WI38 (cell line): ENCODE data around the gene SRGAP3.

Experiments used
- H3K4me3 ChIP-seq: 2 replicates; pipeline ENCODE4 v1.5.1; 2011; ENCODE audit warnings: low read depth, mild to moderate bottlenecking, control low read depth, low read length
- TF ChIP-seq, protein P1 (sequence below): IDR thresholded peaks from 2 replicates; pipeline ENCODE4 v1.5.1; 2012; ENCODE audit warnings: low read depth, mild to moderate bottlenecking, control low read depth, low read length

The SRGAP3 gene

DNA sequence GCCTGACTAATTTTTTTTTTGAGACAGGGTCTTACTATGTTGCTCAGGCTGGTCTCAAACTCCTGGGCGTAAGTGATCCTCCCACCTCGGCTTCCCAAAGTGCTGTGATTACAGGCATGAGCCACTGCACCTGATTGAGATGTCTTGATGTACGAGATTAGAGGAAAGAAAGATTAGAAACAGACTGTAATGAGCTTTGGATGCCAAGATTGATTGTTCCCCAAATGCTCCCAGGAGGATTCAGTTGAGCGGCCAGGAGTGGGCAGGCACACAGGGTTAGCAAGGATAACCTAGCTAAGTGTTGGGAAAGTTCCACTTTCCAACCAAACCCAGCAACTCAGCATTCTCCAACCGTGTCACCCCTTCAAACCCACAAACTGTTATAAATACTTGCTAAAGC is 63.7 kb downstream of the SRGAP3 start:
- H3K4me3 ChIP-seq: no peak overlapping the region
- TF ChIP-seq, protein P1, sequence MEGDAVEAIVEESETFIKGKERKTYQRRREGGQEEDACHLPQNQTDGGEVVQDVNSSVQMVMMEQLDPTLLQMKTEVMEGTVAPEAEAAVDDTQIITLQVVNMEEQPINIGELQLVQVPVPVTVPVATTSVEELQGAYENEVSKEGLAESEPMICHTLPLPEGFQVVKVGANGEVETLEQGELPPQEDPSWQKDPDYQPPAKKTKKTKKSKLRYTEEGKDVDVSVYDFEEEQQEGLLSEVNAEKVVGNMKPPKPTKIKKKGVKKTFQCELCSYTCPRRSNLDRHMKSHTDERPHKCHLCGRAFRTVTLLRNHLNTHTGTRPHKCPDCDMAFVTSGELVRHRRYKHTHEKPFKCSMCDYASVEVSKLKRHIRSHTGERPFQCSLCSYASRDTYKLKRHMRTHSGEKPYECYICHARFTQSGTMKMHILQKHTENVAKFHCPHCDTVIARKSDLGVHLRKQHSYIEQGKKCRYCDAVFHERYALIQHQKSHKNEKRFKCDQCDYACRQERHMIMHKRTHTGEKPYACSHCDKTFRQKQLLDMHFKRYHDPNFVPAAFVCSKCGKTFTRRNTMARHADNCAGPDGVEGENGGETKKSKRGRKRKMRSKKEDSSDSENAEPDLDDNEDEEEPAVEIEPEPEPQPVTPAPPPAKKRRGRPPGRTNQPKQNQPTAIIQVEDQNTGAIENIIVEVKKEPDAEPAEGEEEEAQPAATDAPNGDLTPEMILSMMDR: no peak

DNA sequence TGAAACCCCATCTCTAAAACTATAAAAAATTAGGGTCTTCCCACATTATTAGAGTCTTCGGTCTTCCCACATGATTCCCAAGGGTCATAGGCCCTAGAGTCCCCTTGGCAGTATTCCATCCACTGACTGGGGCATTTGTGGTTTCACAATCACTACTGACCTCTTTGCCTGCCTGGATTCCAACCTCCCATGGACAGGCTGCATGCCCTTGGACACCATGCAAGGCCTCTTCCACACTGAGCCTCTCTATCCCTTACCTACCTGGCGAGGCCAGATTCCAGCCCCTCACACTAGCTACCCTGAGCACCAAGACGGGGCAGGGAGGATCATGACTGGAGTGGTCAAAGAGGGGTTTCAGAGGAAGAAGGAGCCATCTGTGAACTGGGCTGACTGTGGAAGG is 64.4 kb downstream of the SRGAP3 start:
- no peak overlapping the region for H3K4me3 ChIP-seq
- TF ChIP-seq, protein P1: no peak

DNA sequence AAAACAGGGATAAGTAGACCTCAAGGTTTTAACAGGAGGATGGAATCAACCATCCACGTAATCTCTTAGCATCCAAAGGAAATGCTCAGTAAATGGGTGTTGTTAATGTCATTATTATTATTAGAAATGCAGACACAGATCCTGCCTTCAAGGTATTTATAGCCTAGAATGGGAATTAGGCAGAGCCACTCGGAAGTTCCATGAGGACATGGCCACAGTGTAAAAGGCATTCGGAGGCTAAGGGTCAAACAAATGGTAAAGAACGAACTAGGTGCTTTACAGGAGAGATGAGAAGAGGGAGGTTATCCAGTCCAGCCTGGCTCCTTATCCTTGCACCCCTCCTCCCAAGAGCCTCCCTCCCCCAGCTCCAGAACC is 65.0 kb downstream of the SRGAP3 start:
- no peak overlapping the region for H3K4me3 ChIP-seq

DNA sequence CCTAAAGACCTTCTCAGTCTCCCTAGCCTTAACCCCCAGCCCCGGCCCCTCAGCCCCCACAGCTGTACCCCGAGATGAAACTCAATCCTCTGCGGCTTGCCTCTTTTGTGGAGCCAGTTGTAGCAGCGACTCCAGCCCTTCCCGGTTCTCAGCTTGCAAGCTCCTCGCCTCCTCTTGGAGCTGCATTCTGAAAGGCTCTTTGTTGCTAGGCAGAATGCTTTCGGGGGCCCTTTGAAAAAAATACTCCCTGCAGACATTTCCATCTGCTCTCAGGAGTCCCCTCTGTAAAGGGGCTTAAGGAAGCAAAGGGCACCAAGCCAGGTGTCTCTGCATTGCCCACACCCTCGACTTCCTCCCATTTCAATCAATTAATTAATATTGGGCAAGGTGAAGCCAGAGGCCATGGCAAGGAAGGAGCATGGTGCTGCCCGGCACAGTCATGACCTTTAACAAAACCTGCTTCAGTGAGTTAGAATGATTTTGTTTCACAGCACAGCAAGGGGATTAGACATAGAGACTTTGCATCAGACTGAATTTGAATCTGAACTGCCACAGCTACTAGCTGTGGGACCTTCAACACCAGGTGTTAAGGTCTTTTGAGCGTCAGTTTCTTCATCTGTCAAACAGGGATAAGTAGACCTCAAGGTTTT is 65.5 kb downstream of the SRGAP3 start:
- TF ChIP-seq, protein P1: no peak
- H3K4me3 ChIP-seq: no peak overlapping the region

More for the DNA sequence above, 65.0 kb downstream of the SRGAP3 start:
- TF ChIP-seq, protein P1: no peak

DNA sequence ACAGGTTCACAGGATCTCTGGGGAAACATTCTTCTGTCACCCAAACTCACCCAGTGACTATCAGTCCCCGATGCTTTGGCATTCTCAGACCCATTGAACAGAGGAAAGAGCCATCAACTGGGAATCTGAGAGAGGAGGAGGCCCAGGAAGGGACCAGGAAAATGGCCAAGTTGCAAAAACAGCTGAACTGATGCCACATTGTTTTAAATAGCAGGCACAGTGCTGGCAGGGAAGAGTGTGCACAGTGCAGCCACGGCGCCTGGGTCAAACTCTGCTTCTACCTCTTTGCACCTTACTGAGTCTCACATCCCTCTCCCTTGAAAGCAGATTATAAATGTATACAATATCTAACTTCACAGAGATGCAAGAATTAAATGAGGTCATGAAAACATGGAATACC is 66.4 kb downstream of the SRGAP3 start:
- TF ChIP-seq, protein P1: no peak
- H3K4me3 ChIP-seq: no peak overlapping the region

DNA sequence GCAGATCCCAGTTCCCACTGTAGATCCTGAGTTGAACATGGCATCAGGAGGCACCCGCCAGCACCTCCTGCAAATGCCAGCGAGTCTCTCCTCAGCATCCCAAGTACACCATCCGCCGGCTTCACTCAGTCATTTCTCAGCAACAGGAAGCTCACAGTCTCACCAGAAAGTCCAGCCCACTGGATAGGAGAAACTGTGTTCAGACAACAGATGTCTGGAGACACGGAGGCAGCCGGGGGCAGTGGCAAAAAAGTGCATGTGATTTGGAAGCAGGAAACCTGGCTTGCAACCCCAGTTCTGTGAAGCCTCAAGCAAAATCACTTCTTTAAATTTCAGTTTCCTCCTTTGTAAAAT is 68.7 kb downstream of the SRGAP3 start:
- TF ChIP-seq, protein P1: no peak
- no peak overlapping the region for H3K4me3 ChIP-seq

DNA sequence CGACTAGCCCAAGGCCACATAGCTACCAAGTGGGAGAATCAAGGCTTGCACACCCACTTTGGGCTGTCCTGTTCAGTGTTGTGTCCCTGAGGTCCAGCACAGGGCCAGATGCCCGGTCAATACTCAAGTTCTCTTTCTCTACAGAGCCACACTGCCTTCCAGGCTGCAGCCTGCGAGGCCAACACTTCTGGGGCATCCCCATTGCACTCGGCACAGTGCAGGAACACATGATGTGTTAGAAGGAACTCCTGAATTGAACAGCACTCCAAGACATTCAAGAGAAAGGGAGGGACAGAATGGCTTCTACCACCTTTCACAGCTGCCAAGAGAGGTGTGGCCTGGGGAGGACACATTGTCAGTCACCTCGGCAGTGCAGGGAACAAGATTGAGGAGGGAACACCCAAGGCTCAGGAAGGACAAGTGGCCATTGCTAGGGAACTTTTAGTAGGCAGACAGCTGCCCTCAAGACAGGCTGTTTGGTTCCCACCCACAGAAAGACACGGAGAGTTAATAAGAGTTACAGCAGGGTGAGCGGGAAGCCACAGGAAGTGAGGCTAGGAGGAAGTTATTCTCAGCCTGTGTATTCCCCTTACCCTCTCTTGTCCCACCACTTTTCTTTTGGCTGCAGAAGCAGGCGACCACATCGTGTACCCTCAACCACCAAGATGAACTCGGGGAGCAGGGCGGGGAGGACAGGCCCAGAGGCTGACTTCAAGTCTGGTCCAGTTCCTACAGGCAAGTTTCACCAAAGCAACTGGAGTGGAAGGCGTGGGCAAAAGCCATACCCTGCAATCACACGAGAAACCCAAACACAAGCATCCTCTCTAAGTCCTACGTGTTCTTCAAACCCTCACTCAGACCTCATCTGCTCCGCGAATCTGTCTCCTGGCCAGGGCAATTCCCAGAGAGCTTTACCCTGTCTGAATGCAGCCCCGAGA is 69.4 kb downstream of the SRGAP3 start:
- TF ChIP-seq, protein P1: no peak
- H3K4me3 ChIP-seq: no peak overlapping the region
